SKM-1 treated with dmso at 0.1 percent for 144 hours (cell line): ENCODE data around the gene KCNMA1.
A peak's percentile ranks its signal among the peaks of the same experiment; 100 is the strongest.

Experiments
- DNase-seq: peaks from one replicate; lab custom pipeline; 2025; ENCODE audit not compliant: unreplicated experiment; lab: John Stamatoyannopoulos, UW

KCNMA1 gene

GRCh38 chr10:77286531-77287508 is 350.8 kb downstream of the KCNMA1 start:
- DNase-seq = no peak

DNA sequence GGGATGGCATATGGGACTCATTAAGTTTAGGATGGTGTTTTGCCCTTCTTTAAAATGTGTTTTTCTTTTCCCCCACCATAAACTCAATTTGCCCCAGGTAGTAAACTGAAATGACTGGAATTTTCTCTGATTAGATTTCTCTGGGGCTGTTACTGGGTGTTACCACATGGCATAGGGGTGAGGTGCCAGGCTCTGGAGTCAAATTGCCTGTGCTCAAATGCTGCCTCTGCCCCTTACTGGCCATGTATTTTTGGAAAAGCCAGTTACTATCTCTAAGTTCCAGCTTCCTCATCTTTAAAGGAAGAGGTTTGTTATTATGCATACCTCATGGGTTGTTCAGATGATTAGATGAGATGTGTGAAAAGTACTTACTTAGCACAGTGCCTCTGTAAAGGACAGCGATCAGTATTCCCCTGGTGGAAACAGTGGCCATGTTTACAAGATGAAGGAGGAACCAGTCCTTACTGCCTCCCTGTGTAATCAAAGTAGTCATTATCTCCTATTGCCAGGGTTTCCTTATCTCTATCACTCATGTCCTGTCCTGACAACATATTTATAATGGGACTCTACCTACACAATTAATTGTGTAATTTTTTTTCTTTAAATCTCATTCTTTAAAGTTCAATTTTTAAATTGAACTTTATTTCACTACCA is 352.0 kb downstream of the KCNMA1 start:
- no peak for DNase-seq

GRCh38 chr10:77284797-77285196 is 352.8 kb downstream of the KCNMA1 start:
- no peak for DNase-seq

GRCh38 chr10:77283326-77283725 is 354.3 kb downstream of the KCNMA1 start:
- no peak for DNase-seq

GRCh38 chr10:77282163-77282562 is 355.4 kb downstream of the KCNMA1 start:
- no peak for DNase-seq

DNA sequence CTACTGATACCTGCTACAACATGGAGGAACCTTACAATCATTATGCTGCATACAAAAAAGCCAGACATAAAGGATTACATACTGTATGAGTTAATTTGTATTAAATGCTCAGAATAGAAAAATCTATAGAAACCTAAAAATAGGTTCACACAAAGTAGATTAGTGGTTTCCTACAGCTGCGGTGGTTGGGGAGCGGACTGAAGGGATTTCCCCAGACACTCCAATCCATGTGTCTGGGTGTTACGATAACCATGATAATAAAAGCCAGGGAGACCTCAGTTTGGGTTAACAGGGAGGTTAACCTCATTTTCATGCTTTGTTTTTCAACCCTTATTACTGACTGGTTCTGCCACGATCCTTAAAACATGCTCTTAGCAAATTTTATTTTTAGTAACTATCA is 355.9 kb downstream of the KCNMA1 start:
- DNase-seq = no peak

GRCh38 chr10:77279207-77279606 is 358.4 kb downstream of the KCNMA1 start:
- no peak for DNase-seq

DNA sequence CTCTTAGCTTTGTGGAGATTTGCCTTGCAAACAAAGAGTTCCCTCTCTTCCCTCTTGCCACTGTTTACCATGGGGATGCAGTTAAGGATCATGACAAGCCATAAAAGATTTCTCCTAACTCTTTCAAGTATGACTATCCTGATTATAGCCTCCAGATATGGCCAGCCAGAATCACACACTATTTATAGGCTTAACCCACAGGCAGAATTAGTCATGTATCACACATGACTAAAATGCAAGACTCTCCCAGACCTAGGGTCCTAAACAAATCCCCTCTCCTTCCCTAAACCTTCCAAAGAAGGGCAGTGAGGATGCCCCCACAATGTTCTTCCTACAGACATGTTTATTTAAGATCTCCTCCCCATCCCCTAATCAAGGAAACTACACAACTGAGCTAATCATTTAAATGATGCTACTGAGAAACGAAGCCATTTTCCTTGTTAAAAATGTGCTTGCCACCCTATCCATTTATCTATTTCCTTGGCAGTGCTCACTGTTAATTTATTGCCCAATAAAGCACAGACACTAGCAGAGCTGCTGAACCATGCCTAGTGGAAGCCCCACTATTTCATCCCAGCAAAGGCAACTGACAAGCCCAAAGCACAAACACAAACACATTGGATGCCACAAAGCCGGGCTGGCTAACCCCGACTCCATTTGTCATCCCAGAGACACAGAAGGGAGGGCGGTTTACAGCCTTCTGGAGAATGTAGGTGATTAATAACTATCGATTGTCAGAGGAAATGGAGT is 363.4 kb downstream of the KCNMA1 start:
- DNase-seq = no peak

GRCh38 chr10:77269163-77269562 is 368.4 kb downstream of the KCNMA1 start:
- DNase-seq = no peak

DNA sequence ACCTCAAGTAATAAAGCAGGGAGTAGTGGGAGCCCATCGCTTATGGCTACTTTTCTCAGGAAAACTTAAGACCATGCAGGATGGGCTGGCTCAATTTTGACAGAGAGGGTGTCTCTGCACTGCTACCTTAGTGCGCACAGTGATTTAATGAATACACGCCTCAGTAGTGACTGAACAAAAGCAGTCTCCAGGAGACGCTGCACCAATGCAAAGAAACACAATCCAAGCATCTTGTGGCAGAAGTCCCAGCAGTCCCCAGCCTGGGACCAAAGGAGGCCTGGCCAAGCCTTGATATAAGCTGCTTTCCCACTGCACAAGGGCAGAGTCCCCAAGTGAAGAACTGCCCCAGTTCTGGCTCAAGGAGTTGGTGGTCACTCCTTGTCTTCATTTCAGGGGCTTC is 368.9 kb downstream of the KCNMA1 start:
- no peak for DNase-seq

DNA sequence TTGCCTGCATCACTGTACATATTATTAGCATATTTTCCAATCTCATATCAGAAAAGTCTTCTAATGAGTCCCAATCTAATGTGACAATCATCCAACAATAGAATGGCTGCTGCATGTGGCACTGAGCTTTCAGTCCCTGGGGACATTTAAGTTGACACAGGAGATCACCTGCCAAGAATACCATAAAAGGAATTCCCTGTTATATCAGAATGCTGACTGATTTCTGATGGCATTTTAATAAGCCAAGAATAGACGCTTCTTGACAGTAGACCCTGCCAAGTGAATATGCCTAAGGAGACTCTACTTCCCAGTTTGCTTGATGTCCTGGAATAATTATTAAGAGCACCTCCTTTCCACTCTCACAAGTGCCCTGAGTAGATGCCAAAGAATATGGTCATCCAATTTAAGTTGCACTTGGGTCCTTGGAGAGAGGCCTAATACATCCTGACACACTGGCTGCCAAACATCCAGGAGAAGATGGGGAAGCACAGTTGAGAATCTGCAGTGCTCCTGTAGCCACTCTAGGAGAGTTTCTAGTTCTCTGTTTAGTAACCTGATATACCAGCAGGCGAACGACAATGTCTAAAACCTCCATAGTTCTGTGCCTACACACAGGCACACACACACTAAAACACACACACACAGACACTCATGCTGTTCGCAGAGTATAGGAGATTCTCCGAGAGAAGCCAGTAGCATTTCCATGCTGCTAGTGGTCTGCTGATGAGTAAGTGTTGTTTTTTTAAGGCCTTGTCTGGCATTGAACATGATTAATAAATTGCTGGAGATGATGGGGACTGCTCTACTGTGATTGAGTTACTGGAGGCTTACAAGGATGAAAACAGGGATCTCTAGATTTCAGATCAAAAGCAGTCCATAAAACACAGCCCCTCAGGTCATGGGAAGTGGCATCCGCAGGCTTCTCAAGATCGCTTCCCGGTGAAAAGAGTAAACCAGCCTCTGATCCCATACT is 369.6 kb downstream of the KCNMA1 start:
- DNase-seq = no peak

- no peak for DNase-seq
These were observed 371.4 kb downstream of the KCNMA1 start for GRCh38 chr10:77266242-77266641.

DNA sequence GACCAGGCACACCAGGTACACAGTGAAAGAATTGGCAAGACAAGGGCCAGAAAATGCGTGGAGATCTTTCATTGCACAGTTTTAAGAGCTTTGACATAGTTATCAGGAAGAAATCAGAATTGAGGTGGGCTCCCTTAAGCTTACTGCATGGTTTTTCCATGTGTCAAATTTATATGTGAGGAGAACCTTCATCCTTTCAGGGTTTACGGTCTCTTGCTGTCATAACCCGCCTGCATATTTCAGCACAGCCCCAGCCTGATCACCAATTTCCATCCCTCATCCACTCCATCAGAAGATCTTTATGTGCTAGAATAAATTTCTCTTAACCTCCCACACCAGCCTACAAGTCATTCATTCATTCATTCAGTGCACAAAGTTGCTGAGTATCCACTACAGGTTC is 373.1 kb downstream of the KCNMA1 start:
- no peak for DNase-seq

DNA sequence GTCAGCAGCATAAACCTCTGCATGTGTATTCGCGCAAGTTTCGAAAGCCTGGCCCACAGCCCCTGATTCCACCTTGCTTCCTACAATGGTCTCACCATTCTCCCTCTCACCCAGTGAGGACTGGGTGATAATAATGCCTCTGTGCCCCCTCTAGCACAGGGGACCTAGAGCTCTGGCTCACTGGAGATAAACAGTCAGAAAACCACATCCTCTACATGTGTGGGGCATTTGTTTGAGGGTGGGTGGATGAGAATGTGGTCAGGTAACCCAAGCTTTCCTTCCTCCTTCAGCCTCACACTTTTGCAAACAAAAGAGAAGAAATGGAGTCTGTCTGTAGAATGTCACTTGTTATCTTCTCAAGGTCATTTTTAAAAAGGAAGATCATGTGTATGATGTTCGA is 373.5 kb downstream of the KCNMA1 start:
- peak; percentile 27 for DNase-seq

DNA sequence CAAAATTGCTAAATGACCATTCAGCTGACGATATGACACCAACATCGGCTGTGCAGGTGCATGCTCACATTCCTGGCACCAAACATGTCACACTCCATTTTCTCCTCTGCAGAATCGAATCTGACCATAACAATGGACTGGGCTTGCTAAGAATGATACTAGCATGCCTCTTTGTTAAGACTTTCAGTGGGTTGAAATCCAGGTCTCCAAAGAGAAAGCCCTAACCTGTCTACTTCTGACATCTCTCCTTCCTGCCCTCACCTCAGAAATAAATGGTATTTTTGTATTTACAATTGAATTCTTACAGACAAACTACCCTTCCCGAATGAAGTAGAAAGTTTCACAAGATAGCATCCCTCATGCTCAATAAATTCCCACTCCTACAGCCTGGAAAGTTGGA is 373.9 kb downstream of the KCNMA1 start:
- DNase-seq = no peak

- DNase-seq = peak; percentile 22
These were observed 376.5 kb downstream of the KCNMA1 start for GRCh38 chr10:77261146-77261545.

GRCh38 chr10:77259171-77259874 is 378.3 kb downstream of the KCNMA1 start:
- no peak for DNase-seq

GRCh38 chr10:77256346-77256745 is 381.3 kb downstream of the KCNMA1 start:
- no peak for DNase-seq

DNA sequence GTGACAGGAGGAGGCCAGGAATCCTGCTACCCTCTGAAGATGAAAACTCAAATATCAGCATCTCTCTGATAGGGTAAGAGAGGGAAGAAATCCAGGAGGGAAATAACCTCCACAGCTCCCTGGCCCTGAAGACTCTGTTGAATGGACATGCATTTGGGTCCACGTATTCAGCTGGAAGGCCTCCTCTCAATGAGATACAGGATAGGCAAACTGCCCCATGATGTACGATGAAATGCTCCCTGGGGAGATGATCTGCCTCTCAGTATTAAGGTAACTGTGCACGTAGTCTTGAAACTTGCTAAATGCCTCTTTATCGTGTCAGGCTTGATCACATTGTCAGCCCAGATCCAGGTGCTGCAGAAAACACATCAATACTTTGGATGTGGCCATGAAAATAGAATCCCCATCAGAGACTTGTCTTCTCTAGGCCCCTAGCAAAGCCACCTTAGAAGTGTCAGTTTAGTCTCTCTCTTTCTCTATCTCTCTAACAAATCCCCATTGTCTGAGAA is 384.0 kb downstream of the KCNMA1 start:
- DNase-seq = no peak

DNA sequence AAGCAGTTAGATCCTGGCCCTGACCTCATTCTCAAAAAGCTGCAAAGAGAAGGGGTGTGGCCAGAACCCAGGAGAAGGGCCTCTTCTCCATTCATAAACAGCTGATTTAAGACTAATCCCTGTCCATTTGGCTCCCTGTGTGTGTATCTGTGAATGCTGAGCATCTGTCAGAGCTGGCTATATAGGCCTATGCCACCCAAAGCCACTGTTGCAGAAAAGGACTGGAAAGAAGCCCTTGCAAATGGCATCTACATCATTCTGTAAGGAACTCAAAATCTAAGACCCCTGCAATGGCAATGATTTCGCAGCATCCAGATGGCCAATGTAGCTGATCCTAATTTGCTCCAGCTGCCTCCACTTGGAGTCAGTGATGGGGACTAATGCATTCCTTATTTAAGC is 384.5 kb downstream of the KCNMA1 start:
- no peak for DNase-seq
